ENCODE data around the gene CHD3. TPM values are rescaled to one million over a fixed set of nuclear protein-coding genes. Genes with fewer than 3 reads are reported as not detected.

CHD3 gene
- total RNA-seq, 1 donor from 2014 or later, result 53.3 TPM

DNA sequence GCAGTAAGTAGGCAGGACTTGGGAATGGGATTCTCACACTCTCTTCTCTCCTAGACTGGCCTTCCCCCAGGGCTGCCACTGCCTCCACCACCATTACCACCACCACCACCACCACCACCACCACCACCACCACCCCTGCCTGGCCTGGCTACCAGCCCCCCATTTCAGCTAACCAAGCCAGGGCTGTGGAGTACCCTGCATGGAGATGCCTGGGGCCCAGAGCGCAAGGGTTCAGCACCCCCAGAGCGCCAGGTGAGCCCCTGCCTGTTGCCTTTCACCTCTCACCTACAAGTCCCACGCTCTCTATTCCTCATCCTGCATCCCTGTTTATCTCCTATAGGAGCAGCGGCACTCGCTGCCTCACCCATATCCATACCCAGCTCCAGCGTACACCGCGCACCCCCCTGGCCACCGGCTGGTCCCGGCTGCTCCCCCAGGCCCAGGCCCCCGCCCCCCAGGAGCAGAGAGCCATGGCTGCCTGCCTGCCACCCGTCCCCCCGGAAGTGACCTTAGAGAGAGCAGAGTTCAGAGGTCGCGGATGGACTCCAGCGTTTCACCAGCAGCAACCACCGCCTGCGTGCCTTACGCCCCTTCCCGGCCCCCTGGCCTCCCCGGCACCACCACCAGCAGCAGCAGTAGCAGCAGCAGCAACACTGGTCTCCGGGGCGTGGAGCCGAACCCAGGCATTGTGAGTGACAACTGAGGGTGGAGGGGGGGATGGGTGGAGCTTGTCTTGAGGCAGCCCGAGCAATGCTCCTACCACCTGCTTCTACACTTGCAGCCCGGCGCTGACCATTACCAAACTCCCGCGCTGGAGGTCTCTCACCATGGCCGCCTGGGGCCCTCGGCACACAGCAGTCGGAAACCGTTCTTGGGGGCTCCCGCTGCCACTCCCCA lies 41.6 kb upstream of the CHD3 start:
- peak overlapping the region; percentile 76 for H3K4me3 Mint-ChIP-seq
- peaks cover 6% of the 10 kb centered on the region for H3K27me3 Mint-ChIP-seq (ENCODE audit: low read depth)
- no peak for DNase-seq (ENCODE audit: low read depth, low spot score)
- TF ChIP-seq, protein P1, sequence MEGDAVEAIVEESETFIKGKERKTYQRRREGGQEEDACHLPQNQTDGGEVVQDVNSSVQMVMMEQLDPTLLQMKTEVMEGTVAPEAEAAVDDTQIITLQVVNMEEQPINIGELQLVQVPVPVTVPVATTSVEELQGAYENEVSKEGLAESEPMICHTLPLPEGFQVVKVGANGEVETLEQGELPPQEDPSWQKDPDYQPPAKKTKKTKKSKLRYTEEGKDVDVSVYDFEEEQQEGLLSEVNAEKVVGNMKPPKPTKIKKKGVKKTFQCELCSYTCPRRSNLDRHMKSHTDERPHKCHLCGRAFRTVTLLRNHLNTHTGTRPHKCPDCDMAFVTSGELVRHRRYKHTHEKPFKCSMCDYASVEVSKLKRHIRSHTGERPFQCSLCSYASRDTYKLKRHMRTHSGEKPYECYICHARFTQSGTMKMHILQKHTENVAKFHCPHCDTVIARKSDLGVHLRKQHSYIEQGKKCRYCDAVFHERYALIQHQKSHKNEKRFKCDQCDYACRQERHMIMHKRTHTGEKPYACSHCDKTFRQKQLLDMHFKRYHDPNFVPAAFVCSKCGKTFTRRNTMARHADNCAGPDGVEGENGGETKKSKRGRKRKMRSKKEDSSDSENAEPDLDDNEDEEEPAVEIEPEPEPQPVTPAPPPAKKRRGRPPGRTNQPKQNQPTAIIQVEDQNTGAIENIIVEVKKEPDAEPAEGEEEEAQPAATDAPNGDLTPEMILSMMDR (conservative IDR thresholded peaks at IDR 0.05), result no peak
- no peaks in the 10 kb centered on the region for H3K9me3 Mint-ChIP-seq
- peaks cover 4% of the 10 kb centered on the region for H3K36me3 Mint-ChIP-seq (ENCODE audit: low read depth)
- peaks cover 26% of the 10 kb centered on the region for H3K4me1 Mint-ChIP-seq
- no peak overlapping the region for H3K27ac Mint-ChIP-seq (ENCODE audit: unreplicated experiment)

DNA sequence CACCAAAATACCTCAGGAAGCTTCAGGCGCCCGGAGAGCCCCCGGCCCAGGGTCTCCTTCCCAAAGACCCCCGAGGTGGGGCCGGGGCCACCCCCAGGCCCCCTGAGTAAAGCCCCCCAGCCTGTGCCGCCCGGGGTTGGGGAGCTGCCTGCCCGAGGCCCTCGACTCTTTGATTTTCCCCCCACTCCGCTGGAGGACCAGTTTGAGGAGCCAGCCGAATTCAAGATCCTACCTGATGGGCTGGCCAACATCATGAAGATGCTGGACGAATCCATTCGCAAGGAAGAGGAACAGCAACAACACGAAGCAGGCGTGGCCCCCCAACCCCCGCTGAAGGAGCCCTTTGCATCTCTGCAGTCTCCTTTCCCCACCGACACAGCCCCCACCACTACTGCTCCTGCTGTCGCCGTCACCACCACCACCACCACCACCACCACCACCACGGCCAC lies 40.4 kb upstream of the CHD3 start:
- Mint-ChIP-seq H3K36me3 (ENCODE audit: low read depth) (peaks cover 7% of the 10 kb centered on the region), H3K9me3 (no peaks in the 10 kb centered on the region), H3K27me3 (ENCODE audit: low read depth) (peaks cover 6% of the 10 kb centered on the region), H3K27ac (ENCODE audit: unreplicated experiment) (no peak overlapping the region), H3K4me3 (no peak overlapping the region), H3K4me1 (peaks cover 15% of the 10 kb centered on the region)
- no peak for DNase-seq (ENCODE audit: low read depth, low spot score)
- TF ChIP-seq, protein P1 (conservative IDR thresholded peaks at IDR 0.05), result no peak

DNA sequence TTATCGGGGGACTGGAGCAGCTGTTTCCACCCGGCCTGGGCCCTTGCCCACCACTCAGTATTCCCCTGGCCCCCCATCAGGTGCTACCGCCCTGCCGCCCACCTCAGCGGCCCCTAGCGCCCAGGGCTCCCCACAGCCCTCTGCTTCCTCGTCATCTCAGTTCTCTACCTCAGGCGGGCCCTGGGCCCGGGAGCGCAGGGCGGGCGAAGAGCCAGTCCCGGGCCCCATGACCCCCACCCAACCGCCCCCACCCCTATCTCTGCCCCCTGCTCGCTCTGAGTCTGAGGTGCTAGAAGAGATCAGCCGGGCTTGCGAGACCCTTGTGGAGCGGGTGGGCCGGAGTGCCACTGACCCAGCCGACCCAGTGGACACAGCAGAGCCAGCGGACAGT lies 39.9 kb upstream of the CHD3 start:
- H3K9me3 Mint-ChIP-seq, result no peaks in the 10 kb centered on the region
- no peak for DNase-seq (ENCODE audit: low read depth, low spot score)
- no peak overlapping the region for H3K27ac Mint-ChIP-seq (ENCODE audit: unreplicated experiment)
- peaks cover 7% of the 10 kb centered on the region for H3K36me3 Mint-ChIP-seq (ENCODE audit: low read depth)
- H3K4me3 Mint-ChIP-seq, result no peak overlapping the region
- H3K4me1 Mint-ChIP-seq, result peaks cover 11% of the 10 kb centered on the region
- TF ChIP-seq, protein P1 (conservative IDR thresholded peaks at IDR 0.05), result no peak
- peaks cover 6% of the 10 kb centered on the region for H3K27me3 Mint-ChIP-seq (ENCODE audit: low read depth)

DNA sequence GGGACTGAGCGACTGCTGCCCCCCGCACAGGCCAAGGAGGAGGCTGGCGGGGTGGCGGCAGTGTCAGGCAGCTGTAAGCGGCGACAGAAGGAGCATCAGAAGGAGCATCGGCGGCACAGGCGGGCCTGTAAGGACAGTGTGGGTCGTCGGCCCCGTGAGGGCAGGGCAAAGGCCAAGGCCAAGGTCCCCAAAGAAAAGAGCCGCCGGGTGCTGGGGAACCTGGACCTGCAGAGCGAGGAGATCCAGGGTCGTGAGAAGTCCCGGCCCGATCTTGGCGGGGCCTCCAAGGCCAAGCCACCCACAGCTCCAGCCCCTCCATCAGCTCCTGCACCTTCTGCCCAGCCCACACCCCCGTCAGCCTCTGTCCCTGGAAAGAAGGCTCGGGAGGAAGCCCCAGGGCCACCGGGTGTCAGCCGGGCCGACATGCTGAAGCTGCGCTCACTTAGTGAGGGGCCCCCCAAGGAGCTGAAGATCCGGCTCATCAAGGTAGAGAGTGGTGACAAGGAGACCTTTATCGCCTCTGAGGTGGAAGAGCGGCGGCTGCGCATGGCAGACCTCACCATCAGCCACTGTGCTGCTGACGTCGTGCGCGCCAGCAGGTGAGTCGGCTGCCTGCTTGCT lies 39.3 kb upstream of the CHD3 start:
- Mint-ChIP-seq H3K4me1 (peaks cover 12% of the 10 kb centered on the region), H3K27me3 (ENCODE audit: low read depth) (peaks cover 5% of the 10 kb centered on the region), H3K4me3 (peak overlapping the region; percentile 59), H3K27ac (ENCODE audit: unreplicated experiment) (no peak overlapping the region), H3K9me3 (no peaks in the 10 kb centered on the region), H3K36me3 (ENCODE audit: low read depth) (peaks cover 7% of the 10 kb centered on the region)
- DNase-seq (ENCODE audit: low read depth, low spot score), result no peak
- TF ChIP-seq, protein P1 (conservative IDR thresholded peaks at IDR 0.05), result no peak

DNA sequence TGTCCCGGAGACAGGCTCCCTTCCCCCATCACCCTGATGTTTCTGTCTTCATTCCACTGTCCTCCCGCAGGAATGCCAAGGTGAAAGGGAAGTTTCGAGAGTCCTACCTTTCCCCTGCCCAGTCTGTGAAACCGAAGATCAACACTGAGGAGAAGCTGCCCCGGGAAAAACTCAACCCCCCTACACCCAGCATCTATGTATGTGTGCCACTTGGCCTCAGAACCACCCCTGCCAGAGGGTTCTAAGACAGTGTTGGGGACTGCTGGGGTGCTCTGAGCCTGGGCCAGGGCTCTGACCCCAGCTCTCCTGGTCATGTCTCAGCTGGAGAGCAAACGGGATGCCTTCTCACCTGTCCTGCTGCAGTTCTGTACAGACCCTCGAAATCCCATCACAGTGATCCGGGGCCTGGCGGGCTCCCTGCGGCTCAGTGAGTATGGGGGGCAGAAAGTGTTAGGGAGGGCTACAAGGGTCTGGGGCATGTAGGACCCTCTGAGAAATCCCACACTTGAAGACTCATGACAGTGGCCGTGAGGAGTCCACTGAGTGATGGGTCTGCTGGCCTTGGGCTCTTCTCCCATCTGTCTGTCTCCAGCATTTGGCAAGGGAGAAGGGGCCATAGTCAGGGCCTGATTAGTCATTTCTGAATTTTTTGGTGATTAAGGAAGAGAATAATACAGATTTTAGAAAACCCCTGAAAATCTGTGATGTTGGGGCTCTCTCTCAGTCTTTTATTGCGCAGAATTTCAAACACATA lies 38.7 kb upstream of the CHD3 start:
- Mint-ChIP-seq H3K27ac (ENCODE audit: unreplicated experiment) (no peak overlapping the region), H3K27me3 (ENCODE audit: low read depth) (peaks cover 3% of the 10 kb centered on the region), H3K4me1 (peaks cover 10% of the 10 kb centered on the region), H3K4me3 (peak overlapping the region; percentile 59), H3K36me3 (ENCODE audit: low read depth) (peaks cover 7% of the 10 kb centered on the region), H3K9me3 (no peaks in the 10 kb centered on the region)
- TF ChIP-seq, protein P1 (conservative IDR thresholded peaks at IDR 0.05), result no peak
- DNase-seq (ENCODE audit: low read depth, low spot score), result no peak
